Smooth muscle cell (in vitro differentiated cells): ENCODE measurements around the gene RNASEL. TPM values are rescaled to one million over a fixed set of nuclear protein-coding genes. Genes with fewer than 3 reads are reported as not detected.

Experiments
- DNase-seq: peaks from one replicate; lab custom pipeline; 2025; ENCODE audit not compliant: unreplicated experiment; lab: John Stamatoyannopoulos, UW
- H2AFZ ChIP-seq: fragments of 200-600 bp; sonication (generic); 2 replicates; pipeline ENCODE4 v1.6.0; 2016; ENCODE audit warnings: antibody characterized with exemption, low read depth, mild to moderate bottlenecking
- H3F3A ChIP-seq: fragments of 200-600 bp; sonication (generic); 2 replicates; pipeline ENCODE4 v1.6.0; 2017; ENCODE audit warnings: antibody characterized with exemption, low read depth
- H3K27ac ChIP-seq: fragments of 200-600 bp; sonication (generic); 2 replicates; pipeline ENCODE4 v1.5.1; 2016; ENCODE audit warnings: low read depth, mild to moderate bottlenecking
- H3K27me3 ChIP-seq: fragments of 200-600 bp; sonication (generic); 2 replicates; pipeline ENCODE4 v1.6.1; 2016; ENCODE audit warnings: low read depth, mild to moderate bottlenecking
- H3K36me3 ChIP-seq: fragments of 200-600 bp; sonication (generic); 2 replicates; pipeline ENCODE4 v1.5.1; 2016; ENCODE audit warnings: low read depth
- H3K4me1 ChIP-seq: fragments of 200-600 bp; sonication (generic); 2 replicates; pipeline ENCODE4 v1.5.1; 2016; ENCODE audit warnings: low read depth
- H3K4me2 ChIP-seq: fragments of 200-600 bp; sonication (generic); 2 replicates; pipeline ENCODE4 v1.6.0; 2016; ENCODE audit warnings: mild to moderate bottlenecking
- H3K4me3 ChIP-seq: fragments of 200-600 bp; sonication (generic); 2 replicates; pipeline ENCODE4 v1.5.1; 2016; ENCODE audit warnings: mild to moderate bottlenecking
- H3K79me2 ChIP-seq: fragments of 200-600 bp; sonication (generic); 2 replicates; pipeline ENCODE4 v1.6.0; 2016; ENCODE audit warnings: low read depth, mild to moderate bottlenecking
- H3K9ac ChIP-seq: fragments of 200-600 bp; sonication (generic); 2 replicates; pipeline ENCODE4 v1.6.0; 2016; ENCODE audit warnings: low read depth
- H3K9me3 ChIP-seq: fragments of 200-600 bp; sonication (generic); replicated peaks from 2 replicates; pipeline ENCODE4 v1.5.1; 2016; ENCODE audit warnings: low read depth
- H4K20me1 ChIP-seq: fragments of 200-600 bp; sonication (generic); 2 replicates; pipeline ENCODE4 v1.6.0; 2016; ENCODE audit warnings: low read depth
- WGBS: methylation state at CpG from one replicate; pipeline ENCODE4 v1.1.7; 2016; ENCODE audit warnings: low lambda C conversion rate; 5-methylcytosine and 5-hydroxymethylcytosine counted together
- polyA plus RNA-seq: library from polyadenylated mRNA; unstranded; fragments of >200 nt; fragmentation: Nextera tagmentation; extraction: Ambion mirVana; gene quantifications from 2 replicates; pipeline ENCODE4 v1.2.1, GENCODE V29; 2016
- total RNA-seq: library from RNA; depleted of rRNA; stranded (reverse); fragments of >200 nt; gene quantifications from 2 replicates; pipeline ENCODE4 v1.2.3, GENCODE V29; 2014
- TF ChIP-seq, protein P1 (sequence below): fragments of 200-600 bp; sonication (generic); IDR thresholded peaks from 2 replicates; pipeline ENCODE4 v1.5.1; 2017; ENCODE audit warnings: borderline replicate concordance, mild to moderate bottlenecking, antibody characterized with exemption; ENCODE audit not compliant: insufficient read depth, poor library complexity, severe bottlenecking

RNASEL gene
- 4.1 and 4.7 TPM in 2 replicates for total RNA-seq
- 2.2 and 4.5 TPM in 2 replicates for polyA plus RNA-seq

DNA sequence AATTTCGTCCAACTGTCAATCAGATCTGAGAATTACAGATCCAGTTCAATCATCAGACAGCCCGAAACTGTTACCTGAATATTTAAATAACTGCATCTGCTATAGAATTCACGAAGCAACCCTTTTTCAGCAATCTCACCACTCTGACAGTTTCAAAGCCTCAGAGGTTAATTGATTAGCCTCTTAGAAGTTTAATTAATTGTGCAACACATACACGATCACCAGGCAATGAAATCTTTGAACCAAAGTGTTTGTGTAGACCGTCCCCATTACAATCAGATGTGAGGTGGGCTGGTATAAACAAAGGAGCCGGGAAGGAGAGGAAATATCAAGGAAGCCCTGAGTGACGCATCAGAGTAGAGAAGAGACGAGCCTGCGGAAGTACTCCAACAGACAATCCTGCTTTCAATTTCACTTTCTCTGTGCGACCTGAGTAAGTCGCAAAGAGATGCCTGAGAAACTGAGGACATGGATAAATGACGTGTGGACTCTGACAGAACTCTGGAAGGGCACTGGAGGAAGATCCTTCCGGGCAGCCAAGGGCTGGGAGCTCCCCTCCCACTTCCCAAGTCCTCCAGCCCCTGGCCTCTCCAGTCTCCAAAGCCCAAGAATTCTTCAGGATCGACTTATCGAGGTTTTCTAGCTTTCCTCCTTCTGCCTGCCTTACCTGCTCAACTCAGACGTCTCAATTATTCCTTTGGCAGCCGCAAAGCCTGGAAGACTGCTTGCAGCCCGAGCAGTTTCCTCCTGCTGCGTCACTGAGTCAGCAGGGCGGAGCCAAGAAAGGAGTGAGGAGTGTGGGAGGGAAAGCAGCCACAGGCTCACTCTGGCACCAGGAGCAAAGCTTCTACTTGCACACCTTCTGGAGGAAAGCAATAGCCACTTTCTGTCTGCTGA lies at the start of gene RNASEL:
TSS of gene RNASEL (minus strand) at position 757 of the 897 bp plus-strand sequence. CDS start 2,450 bp downstream, outside the sequence.
- WGBS: 21% methylated on average over 20 of the region's 20 CpGs

GRCh38 chr1:182637769-182638168 lies 48.7 kb upstream of the RNASEL start:
- no peak overlapping the region for H3K27ac ChIP-seq
- no peak overlapping the region for H2AFZ ChIP-seq
- TF ChIP-seq, protein P1, sequence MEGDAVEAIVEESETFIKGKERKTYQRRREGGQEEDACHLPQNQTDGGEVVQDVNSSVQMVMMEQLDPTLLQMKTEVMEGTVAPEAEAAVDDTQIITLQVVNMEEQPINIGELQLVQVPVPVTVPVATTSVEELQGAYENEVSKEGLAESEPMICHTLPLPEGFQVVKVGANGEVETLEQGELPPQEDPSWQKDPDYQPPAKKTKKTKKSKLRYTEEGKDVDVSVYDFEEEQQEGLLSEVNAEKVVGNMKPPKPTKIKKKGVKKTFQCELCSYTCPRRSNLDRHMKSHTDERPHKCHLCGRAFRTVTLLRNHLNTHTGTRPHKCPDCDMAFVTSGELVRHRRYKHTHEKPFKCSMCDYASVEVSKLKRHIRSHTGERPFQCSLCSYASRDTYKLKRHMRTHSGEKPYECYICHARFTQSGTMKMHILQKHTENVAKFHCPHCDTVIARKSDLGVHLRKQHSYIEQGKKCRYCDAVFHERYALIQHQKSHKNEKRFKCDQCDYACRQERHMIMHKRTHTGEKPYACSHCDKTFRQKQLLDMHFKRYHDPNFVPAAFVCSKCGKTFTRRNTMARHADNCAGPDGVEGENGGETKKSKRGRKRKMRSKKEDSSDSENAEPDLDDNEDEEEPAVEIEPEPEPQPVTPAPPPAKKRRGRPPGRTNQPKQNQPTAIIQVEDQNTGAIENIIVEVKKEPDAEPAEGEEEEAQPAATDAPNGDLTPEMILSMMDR: no peak
- H3F3A ChIP-seq: no peaks in the 10 kb centered on the region
- H4K20me1 ChIP-seq: no peaks in the 10 kb centered on the region
- 88% methylated on average over 5 of the region's 5 CpGs for WGBS
- no peaks in the 10 kb centered on the region for H3K36me3 ChIP-seq
- H3K79me2 ChIP-seq: no peaks in the 10 kb centered on the region
- peaks cover 8% of the 10 kb centered on the region for H3K4me1 ChIP-seq
- H3K4me2 ChIP-seq: no peak overlapping the region
- H3K9ac ChIP-seq: no peak overlapping the region
- no peak overlapping the region for H3K4me3 ChIP-seq
- DNase-seq: no peak
- no peaks in the 10 kb centered on the region for H3K27me3 ChIP-seq
- no peaks in the 10 kb centered on the region for H3K9me3 ChIP-seq

More for the DNA sequence above, at the start of gene RNASEL:
- Histone ChIP-seq H4K20me1 (no peaks in the 10 kb centered on the region), H3K79me2 (no peaks in the 10 kb centered on the region), H3K4me1 (no peaks in the 10 kb centered on the region), H3F3A (no peaks in the 10 kb centered on the region), H3K4me2 (peak within 1 kb of the TSS; percentile 92), H3K4me3 (peak within 1 kb of the TSS; percentile 75), H3K36me3 (no peaks in the 10 kb centered on the region), H3K9me3 (no peaks in the 10 kb centered on the region), H3K27ac (peak within 1 kb of the TSS; percentile 73), H2AFZ (peak within 1 kb of the TSS; percentile 98), H3K9ac (peak within 1 kb of the TSS; percentile 73), H3K27me3 (no peaks in the 10 kb centered on the region)
- TF ChIP-seq, protein P1: no peak
- no peak for DNase-seq

- DNase-seq: no peak
- H3K79me2 ChIP-seq: no peaks in the 10 kb centered on the region
- H2AFZ ChIP-seq: no peak overlapping the region
- no peaks in the 10 kb centered on the region for H3K36me3 ChIP-seq
- H3F3A ChIP-seq: no peaks in the 10 kb centered on the region
- H3K4me1 ChIP-seq: peaks cover 12% of the 10 kb centered on the region
- H3K4me3 ChIP-seq: no peak overlapping the region
- H3K27ac ChIP-seq: no peak overlapping the region
- TF ChIP-seq, protein P1: no peak
- H3K9me3 ChIP-seq: no peaks in the 10 kb centered on the region
- no peak overlapping the region for H3K9ac ChIP-seq
- H3K4me2 ChIP-seq: no peak overlapping the region
- H3K27me3 ChIP-seq: no peaks in the 10 kb centered on the region
- no peaks in the 10 kb centered on the region for H4K20me1 ChIP-seq
- WGBS: 55% methylated on average over 2 of the region's 2 CpGs
Measured at GRCh38 chr1:182635871-182636270, 46.8 kb upstream of the RNASEL start.
